ENCODE results near the gene OR1L4.

The OR1L4 gene, protein sequence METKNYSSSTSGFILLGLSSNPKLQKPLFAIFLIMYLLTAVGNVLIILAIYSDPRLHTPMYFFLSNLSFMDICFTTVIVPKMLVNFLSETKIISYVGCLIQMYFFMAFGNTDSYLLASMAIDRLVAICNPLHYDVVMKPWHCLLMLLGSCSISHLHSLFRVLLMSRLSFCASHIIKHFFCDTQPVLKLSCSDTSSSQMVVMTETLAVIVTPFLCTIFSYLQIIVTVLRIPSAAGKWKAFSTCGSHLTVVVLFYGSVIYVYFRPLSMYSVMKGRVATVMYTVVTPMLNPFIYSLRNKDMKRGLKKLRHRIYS

DNA sequence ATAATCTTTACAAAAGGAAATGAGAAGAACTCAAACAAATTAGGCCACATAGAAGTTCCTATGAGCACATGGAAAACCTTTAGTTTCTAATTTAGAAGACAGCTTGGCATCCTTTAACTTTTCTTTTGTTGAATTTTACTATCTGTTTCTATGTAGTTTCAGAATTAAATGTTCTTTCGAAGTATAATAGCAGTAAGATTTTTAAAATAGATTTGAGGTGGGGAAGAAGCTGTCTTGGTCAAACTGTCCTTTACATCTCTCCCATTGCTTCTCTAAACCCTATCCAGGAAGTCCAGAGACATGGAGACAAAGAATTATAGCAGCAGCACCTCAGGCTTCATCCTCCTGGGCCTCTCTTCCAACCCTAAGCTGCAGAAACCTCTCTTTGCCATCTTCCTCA lies at the start of gene OR1L4:
Gene OR1L4 (plus strand): TSS at position 301 of the 400 bp plus-strand sequence. CDS start 0 bp downstream, at position 301.
- no peak within 1 kb of the TSS for H3K4me2 ChIP-seq
- H3K79me2 ChIP-seq (ENCODE audit: insufficient read depth, low read depth): no peaks in the 10 kb centered on the region
- H3K36me3 ChIP-seq (ENCODE audit: insufficient read depth): no peaks in the 10 kb centered on the region
- H3K27ac ChIP-seq: no peak within 1 kb of the TSS
- no peak within 1 kb of the TSS for H3K4me3 ChIP-seq (IDR thresholded peaks at IDR 0.05; ENCODE audit: insufficient read depth, low read depth, low read length)
- H3K9ac ChIP-seq: no peak within 1 kb of the TSS
- no peaks in the 10 kb centered on the region for H4K20me1 ChIP-seq (ENCODE audit: insufficient read depth)
- TF ChIP-seq, protein P1, sequence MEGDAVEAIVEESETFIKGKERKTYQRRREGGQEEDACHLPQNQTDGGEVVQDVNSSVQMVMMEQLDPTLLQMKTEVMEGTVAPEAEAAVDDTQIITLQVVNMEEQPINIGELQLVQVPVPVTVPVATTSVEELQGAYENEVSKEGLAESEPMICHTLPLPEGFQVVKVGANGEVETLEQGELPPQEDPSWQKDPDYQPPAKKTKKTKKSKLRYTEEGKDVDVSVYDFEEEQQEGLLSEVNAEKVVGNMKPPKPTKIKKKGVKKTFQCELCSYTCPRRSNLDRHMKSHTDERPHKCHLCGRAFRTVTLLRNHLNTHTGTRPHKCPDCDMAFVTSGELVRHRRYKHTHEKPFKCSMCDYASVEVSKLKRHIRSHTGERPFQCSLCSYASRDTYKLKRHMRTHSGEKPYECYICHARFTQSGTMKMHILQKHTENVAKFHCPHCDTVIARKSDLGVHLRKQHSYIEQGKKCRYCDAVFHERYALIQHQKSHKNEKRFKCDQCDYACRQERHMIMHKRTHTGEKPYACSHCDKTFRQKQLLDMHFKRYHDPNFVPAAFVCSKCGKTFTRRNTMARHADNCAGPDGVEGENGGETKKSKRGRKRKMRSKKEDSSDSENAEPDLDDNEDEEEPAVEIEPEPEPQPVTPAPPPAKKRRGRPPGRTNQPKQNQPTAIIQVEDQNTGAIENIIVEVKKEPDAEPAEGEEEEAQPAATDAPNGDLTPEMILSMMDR (conservative IDR thresholded peaks at IDR 0.05; ENCODE audit: low read depth, low read length): no peak
- H2AFZ ChIP-seq (ENCODE audit: low read depth): no peak within 1 kb of the TSS
- no peaks in the 10 kb centered on the region for H3K27me3 ChIP-seq (ENCODE audit: insufficient read depth, low read depth)
- no peaks in the 10 kb centered on the region for H3K4me1 ChIP-seq (ENCODE audit: low read depth, poor library complexity, severe bottlenecking)

GRCh38 chr9:122684851-122685250 lies 38.9 kb upstream of the OR1L4 start:
- Histone ChIP-seq H3K27ac (no peak overlapping the region), H2AFZ (ENCODE audit: low read depth) (no peak overlapping the region), H3K79me2 (ENCODE audit: insufficient read depth, low read depth) (no peaks in the 10 kb centered on the region), H3K36me3 (ENCODE audit: insufficient read depth) (no peaks in the 10 kb centered on the region), H4K20me1 (ENCODE audit: insufficient read depth) (no peaks in the 10 kb centered on the region), H3K9ac (no peak overlapping the region), H3K4me3 (IDR thresholded peaks at IDR 0.05; ENCODE audit: insufficient read depth, low read depth, low read length) (no peak overlapping the region), H3K4me2 (no peak overlapping the region), H3K27me3 (ENCODE audit: insufficient read depth, low read depth) (no peaks in the 10 kb centered on the region), H3K4me1 (ENCODE audit: low read depth, poor library complexity, severe bottlenecking) (no peaks in the 10 kb centered on the region)
- TF ChIP-seq, protein P1 (conservative IDR thresholded peaks at IDR 0.05; ENCODE audit: low read depth, low read length): no peak

- Histone ChIP-seq H3K36me3 (ENCODE audit: insufficient read depth) (no peaks in the 10 kb centered on the region), H3K4me3 (IDR thresholded peaks at IDR 0.05; ENCODE audit: insufficient read depth, low read depth, low read length) (no peak overlapping the region), H3K4me1 (ENCODE audit: low read depth, poor library complexity, severe bottlenecking) (no peaks in the 10 kb centered on the region), H3K9ac (no peak overlapping the region), H3K4me2 (no peak overlapping the region), H3K79me2 (ENCODE audit: insufficient read depth, low read depth) (no peaks in the 10 kb centered on the region), H3K27ac (no peak overlapping the region), H3K27me3 (ENCODE audit: insufficient read depth, low read depth) (no peaks in the 10 kb centered on the region), H4K20me1 (ENCODE audit: insufficient read depth) (no peaks in the 10 kb centered on the region), H2AFZ (ENCODE audit: low read depth) (no peak overlapping the region)
- TF ChIP-seq, protein P1 (conservative IDR thresholded peaks at IDR 0.05; ENCODE audit: low read depth, low read length): no peak
These were observed 28.1 kb upstream of the OR1L4 start for GRCh38 chr9:122695696-122696095.

- no peak overlapping the region for H3K4me3 ChIP-seq (IDR thresholded peaks at IDR 0.05; ENCODE audit: insufficient read depth, low read depth, low read length)
- H3K4me2 ChIP-seq: no peak overlapping the region
- H3K27me3 ChIP-seq (ENCODE audit: insufficient read depth, low read depth): no peaks in the 10 kb centered on the region
- H3K4me1 ChIP-seq (ENCODE audit: low read depth, poor library complexity, severe bottlenecking): no peaks in the 10 kb centered on the region
- no peaks in the 10 kb centered on the region for H4K20me1 ChIP-seq (ENCODE audit: insufficient read depth)
- no peaks in the 10 kb centered on the region for H3K79me2 ChIP-seq (ENCODE audit: insufficient read depth, low read depth)
- no peak overlapping the region for H2AFZ ChIP-seq (ENCODE audit: low read depth)
- H3K9ac ChIP-seq: no peak overlapping the region
- TF ChIP-seq, protein P1 (conservative IDR thresholded peaks at IDR 0.05; ENCODE audit: low read depth, low read length): no peak
- H3K27ac ChIP-seq: no peak overlapping the region
- no peaks in the 10 kb centered on the region for H3K36me3 ChIP-seq (ENCODE audit: insufficient read depth)
These were observed 5.8 kb upstream of the OR1L4 start for GRCh38 chr9:122718038-122718437.
